ENCODE data around the gene KLF3.

GRCh38 chr4:38662522-38663089, 1.4 kb upstream of the KLF3 start:
- TF ChIP-seq CTCF (IDR thresholded peaks at IDR 0.05), result no peak
- no peak for TF ChIP-seq POLR2A (IDR thresholded peaks at IDR 0.05)

Data from right lobe of liver (tissue), 4 donors.